ENCODE results near the gene GTF2A1. TPM values are rescaled to one million over a fixed set of nuclear protein-coding genes. Genes with fewer than 3 reads are reported as not detected.

GTF2A1 gene
- 17.2 and 22.0 TPM in 2 replicates for total RNA-seq

GRCh38 chr14:81220830-81221578 is at the start of gene GTF2A1:
GTF2A1 (minus strand) TSS chr14:81220959; CDS start chr14:81220518, 441 bp downstream.

Other genes with a start within 250 kb of the GTF2A1 start
- 0.32 TPM in 1 of 2 replicates, not detected in the other for gene STON2, start 179.4 kb upstream of the GTF2A1 start, total RNA-seq

All from epithelial cell of umbilical artery (primary cell).